HEK293 (cell line): Measurements from ENCODE around the gene CEMIP2.

Experiments
- KLF16 ChIP-seq: fragments of 450-650 bp; formaldehyde crosslinking; IDR thresholded peaks from 2 replicates; pipeline ENCODE4 v1.5.1; 2017; ENCODE audit warnings: missing biosample characterization, missing genetic modification characterization
- ZNF175 ChIP-seq: fragments of 450-650 bp; formaldehyde crosslinking; IDR thresholded peaks from 2 replicates; pipeline ENCODE4 v1.5.1; 2016; ENCODE audit warnings: missing biosample characterization, missing genetic modification characterization
- ZNF24 ChIP-seq: fragments of 450-650 bp; formaldehyde crosslinking; IDR thresholded peaks from 2 replicates; pipeline ENCODE4 v1.5.1; 2016; ENCODE audit warnings: missing biosample characterization, missing genetic modification characterization
- ZNF274 ChIP-seq, 2 experiments: fragments of 200-500 bp in 1 of 2; fragments of 450-650 bp in 1 of 2; sonication (Bioruptor generic) in 1 of 2; formaldehyde crosslinking in 1 of 2; IDR thresholded peaks; 2 replicates each; pipeline versions ENCODE4 v1.5.1 to v1.6.1; 2014 to 2016; ENCODE audit warnings: borderline replicate concordance in 1 of 2, inconsistent platforms in 1 of 2, low read length in 1 of 2, missing biosample characterization in 1 of 2, missing genetic modification characterization in 1 of 2
- ZNF558 ChIP-seq: fragments of 450-650 bp; formaldehyde crosslinking; IDR thresholded peaks from 2 replicates; pipeline ENCODE4 v1.5.1; 2016; ENCODE audit warnings: missing biosample characterization, missing genetic modification characterization
- ZNF677 ChIP-seq: fragments of 450-650 bp; IDR thresholded peaks from 2 replicates; pipeline ENCODE4 v1.5.0; 2018; ENCODE audit warnings: missing biosample characterization, mild to moderate bottlenecking, missing genetic modification characterization, moderate library complexity

GRCh38 chr9:71736236-71736635 is 32.1 kb downstream of the CEMIP2 start:
- TF ChIP-seq ZNF24 (no peak), ZNF175 (no peak), ZNF677 (tag by site-specific recombination) (no peak), ZNF558 (tag by site-specific recombination) (no peak), ZNF274 (IDR thresholded peaks at IDR 0.05; ENCODE audit: low read length) (no peak), ZNF274 (tag by site-specific recombination; IDR thresholded peaks at IDR 0.05; ENCODE audit: borderline replicate concordance) (no peak), KLF16 (tag by site-specific recombination) (no peak)
